Right atrium auricular region (tissue), 2 donors: ENCODE results near the gene SMYD1. TPM values are rescaled to one million over a fixed set of nuclear protein-coding genes. Genes with fewer than 3 reads are reported as not detected.

ENCODE experiments used
- DNase-seq: peaks from one replicate; pipeline ENCODE4 v3.0.0-alpha.2; 2019; ENCODE audit warnings: low spot score
- H3K27ac ChIP-seq, 2 donors: fragments of 200-600 bp; sonication (generic); 1 replicate in 1 of 2; 2 replicates in 1 of 2; pipeline ENCODE4 v1.5.1; 2016 to 2019
- H3K27me3 ChIP-seq, 2 donors: fragments of 200-600 bp; sonication (generic); one replicate each; pipeline versions ENCODE4 v1.5.1 to v1.6.0; 2017 to 2019
- H3K36me3 ChIP-seq: fragments of 200-600 bp; sonication (generic); one replicate; pipeline ENCODE4 v1.5.1; 2016
- H3K4me1 ChIP-seq, 2 donors: fragments of 200-600 bp; sonication (generic); one replicate each; pipeline versions ENCODE4 v1.5.1 to v1.6.0; 2017 to 2019
- H3K4me3 ChIP-seq, 2 donors: fragments of 200-600 bp; sonication (generic); 1 replicate in 1 of 2; 2 replicates in 1 of 2; pipeline ENCODE4 v1.5.1; 2017 to 2019; ENCODE audit warnings: mild to moderate bottlenecking in 1 of 2, moderate library complexity in 1 of 2
- H3K9me3 ChIP-seq, 2 donors: fragments of 200-600 bp; sonication (generic); one replicate each; pipeline ENCODE4 v1.5.1; 2019
- CTCF ChIP-seq, 2 donors: fragments of 200-600 bp; sonication (generic); IDR thresholded peaks; one replicate each; pipeline ENCODE4 v1.5.1; 2019; ENCODE audit warnings: antibody characterized with exemption in 2 of 2
- total RNA-seq, 2 donors: library from RNA; depleted of rRNA; stranded (reverse); fragments of >200 nt; gene quantifications; one replicate each; pipeline ENCODE4 v1.1.0, GENCODE V29; 2016

Gene SMYD1
- total RNA-seq, 2 donors from 2014 or later, result 74.8 to 179 TPM

GRCh38 chr2:88067189-88067588 is 436 bp upstream of the SMYD1 start:
- Histone ChIP-seq H3K36me3 (no peaks in the 10 kb centered on the region), H3K4me1 (no peaks in the 10 kb centered on the region), H3K4me3 (peak overlapping the region; percentile 9 to 47), H3K27me3 (no peaks in the 10 kb centered on the region), H3K9me3 (no peaks in the 10 kb centered on the region), H3K27ac (peak overlapping the region; percentile 74 to 95)
- DNase-seq, result peak; percentile 42
- TF ChIP-seq CTCF (IDR thresholded peaks at IDR 0.05), result no peak

GRCh38 chr2:88068044-88068443 is 419 bp downstream of the SMYD1 start:
- DNase-seq, result peak; percentile 16
- H3K4me1 ChIP-seq, result no peaks in the 10 kb centered on the region
- peak overlapping the region; percentile 74 to 95 for H3K27ac ChIP-seq
- peak overlapping the region; percentile 47 to 49 for H3K4me3 ChIP-seq
- no peaks in the 10 kb centered on the region for H3K27me3 ChIP-seq
- TF ChIP-seq CTCF (IDR thresholded peaks at IDR 0.05), result no peak
- H3K36me3 ChIP-seq, result no peaks in the 10 kb centered on the region
- no peaks in the 10 kb centered on the region for H3K9me3 ChIP-seq

- peak overlapping the region; percentile 74 to 95 for H3K27ac ChIP-seq
- H3K4me1 ChIP-seq, result no peaks in the 10 kb centered on the region
- TF ChIP-seq CTCF (IDR thresholded peaks at IDR 0.05), result no peak
- no peaks in the 10 kb centered on the region for H3K27me3 ChIP-seq
- peaks cover 0 to 1% of the 10 kb centered on the region in 2 donors for H3K9me3 ChIP-seq
- peak; percentile 23 for DNase-seq
- H3K4me3 ChIP-seq, result peak overlapping the region; percentile 47 to 49
- no peaks in the 10 kb centered on the region for H3K36me3 ChIP-seq
Measured at GRCh38 chr2:88069117-88069516, 1.5 kb downstream of the SMYD1 start.

GRCh38 chr2:88070055-88070454 is 2.4 kb downstream of the SMYD1 start:
- DNase-seq, result no peak
- Histone ChIP-seq H3K9me3 (peaks cover 0 to 4% of the 10 kb centered on the region in 2 donors), H3K27ac (peak overlapping the region; percentile 74 to 95), H3K36me3 (no peaks in the 10 kb centered on the region), H3K4me1 (no peaks in the 10 kb centered on the region), H3K27me3 (no peaks in the 10 kb centered on the region), H3K4me3 (peak overlapping the region; percentile 25 to 47)
- TF ChIP-seq CTCF (IDR thresholded peaks at IDR 0.05), result no peak

- H3K27me3 ChIP-seq, result no peaks in the 10 kb centered on the region
- no peaks in the 10 kb centered on the region for H3K36me3 ChIP-seq
- peaks cover 0 to 4% of the 10 kb centered on the region in 2 donors for H3K9me3 ChIP-seq
- no peaks in the 10 kb centered on the region for H3K4me1 ChIP-seq
- no peak for DNase-seq
- peak overlapping the region; percentile 7 to 19 for H3K4me3 ChIP-seq
- no peak for TF ChIP-seq CTCF (IDR thresholded peaks at IDR 0.05)
- peak overlapping the region in 1 of 2 donors; percentile 95 for H3K27ac ChIP-seq
Measured at GRCh38 chr2:88071365-88071764, 3.7 kb downstream of the SMYD1 start.

- Histone ChIP-seq H3K4me1 (no peaks in the 10 kb centered on the region), H3K36me3 (no peaks in the 10 kb centered on the region), H3K27me3 (no peaks in the 10 kb centered on the region), H3K9me3 (peaks cover 0 to 4% of the 10 kb centered on the region in 2 donors), H3K27ac (peak overlapping the region in 1 of 2 donors; percentile 50), H3K4me3 (no peak overlapping the region)
- TF ChIP-seq CTCF (IDR thresholded peaks at IDR 0.05), result no peak
- DNase-seq, result peak; percentile 2
Measured at GRCh38 chr2:88074150-88074549, 6.5 kb downstream of the SMYD1 start.
